ENCODE measurements around the gene KANSL1. TPM values are rescaled to one million over a fixed set of nuclear protein-coding genes. Genes with fewer than 3 reads are reported as not detected.

KANSL1 gene
- total and polyA plus RNA-seq, 2 of the 4 experiments (the other 2 are of a cell fraction): 19.1 to 49.6 TPM

- Histone ChIP-seq H4K5ac (ENCODE audit: low read depth, low read length) (no peak overlapping the region), H3K36me3 (ENCODE audit: control insufficient read depth, insufficient read depth, low read length) (peaks cover 7% of the 10 kb centered on the region), H2AFZ (replicated peaks; ENCODE audit: low read length, poor library complexity) (no peak overlapping the region), H3K9ac (ENCODE audit: low read depth, low read length) (no peak overlapping the region), H2BK120ac (ENCODE audit: low read depth, low read length) (no peak overlapping the region), H3K56ac (ENCODE audit: extremely low read depth, insufficient read depth, low read length) (no peak overlapping the region), H3K27ac (ENCODE audit: insufficient read depth, low read length) (no peak overlapping the region), H3K27me3 (ENCODE audit: control insufficient read depth, insufficient read depth, low read length) (no peaks in the 10 kb centered on the region), H3K23ac (ENCODE audit: low read depth, low read length) (no peak overlapping the region), H3K4me2 (ENCODE audit: low read depth, low read length) (peak overlapping the region; percentile 43; the same call in 1 of the 2 replicates), H2AK5ac (ENCODE audit: low read depth, low read length) (no peak overlapping the region), H3K9me3 (ENCODE audit: control insufficient read depth, insufficient read depth, low read length) (no peaks in the 10 kb centered on the region), H3K14ac (replicated peaks; ENCODE audit: low read depth, low read length) (no peak overlapping the region), H3K18ac (ENCODE audit: low read depth, low read length) (no peak overlapping the region), H4K91ac (ENCODE audit: insufficient read depth, low read depth, low read length) (no peak overlapping the region), H2BK20ac (ENCODE audit: low read depth, low read length) (no peak overlapping the region), H2BK5ac (ENCODE audit: low read depth, low read length, poor library complexity, severe bottlenecking) (peak overlapping the region; percentile 65), H3K79me1 (ENCODE audit: low read depth in 1 of 2, low read length in 2 of 2) (peaks cover 31 to 71% of the 10 kb centered on the region in 2 experiments), H2BK15ac (ENCODE audit: low read depth, low read length) (no peak overlapping the region), H4K8ac (ENCODE audit: low read depth in 2 of 2, low read length in 2 of 2) (no peak overlapping the region), H3K9me1 (ENCODE audit: insufficient read depth, low read length) (peaks cover 7% of the 10 kb centered on the region; the same call in 1 of the 2 replicates), H2AK9ac (replicated peaks; ENCODE audit: low read depth, low read length, poor library complexity) (no peak overlapping the region), H3K4ac (ENCODE audit: low read depth, low read length) (no peak overlapping the region), H3K4me3 (ENCODE audit: insufficient read depth, low read depth, low read length) (no peak overlapping the region), H4K20me1 (ENCODE audit: insufficient read depth, low read length) (peaks cover 49% of the 10 kb centered on the region; the same call in 1 of the 2 replicates), H3K4me1 (ENCODE audit: control insufficient read depth, insufficient read depth, low read length) (peaks cover 4% of the 10 kb centered on the region; the same call in 1 of the 2 replicates)
- peak; percentile 98 for ATAC-seq (ENCODE audit: low read depth)
- in situ Hi-C loops (cut with MboI; ENCODE audit: low sequenced_read_pairs): no loop called here
- ChIA-PET POLR2A (ENCODE audit: unreplicated experiment) (no interaction called here), CTCF (interaction anchor here (0.6 to 1.3 kb wide), 2 partner anchors 11 to 120 kb away, joined by 3 to 4 read pairs; partner anchors contain the start of gene KANSL1)
- peak; percentile 80 for DNase-seq
- no TSS peak for BruUV-seq (replicated peaks)
- WGBS, 2 experiments (ENCODE audit: extremely low coverage in 2 of 2, insufficient read length in 1 of 2): no CpG with 5 or more reads among the region's 1 CpG
- TF ChIP-seq, protein P1, sequence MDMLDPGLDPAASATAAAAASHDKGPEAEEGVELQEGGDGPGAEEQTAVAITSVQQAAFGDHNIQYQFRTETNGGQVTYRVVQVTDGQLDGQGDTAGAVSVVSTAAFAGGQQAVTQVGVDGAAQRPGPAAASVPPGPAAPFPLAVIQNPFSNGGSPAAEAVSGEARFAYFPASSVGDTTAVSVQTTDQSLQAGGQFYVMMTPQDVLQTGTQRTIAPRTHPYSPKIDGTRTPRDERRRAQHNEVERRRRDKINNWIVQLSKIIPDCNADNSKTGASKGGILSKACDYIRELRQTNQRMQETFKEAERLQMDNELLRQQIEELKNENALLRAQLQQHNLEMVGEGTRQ (IDR thresholded peaks at IDR 0.05; ENCODE audit: low read depth, low read length): no peak
- TF ChIP-seq ELK1 (IDR thresholded peaks at IDR 0.05; ENCODE audit: borderline replicate concordance, low read depth, low read length): no peak
- no peak for TF ChIP-seq POLR2A (IDR thresholded peaks at IDR 0.05; ENCODE audit: low read depth, low read length)
- TF ChIP-seq RAD21 (IDR thresholded peaks at IDR 0.05; ENCODE audit: low read length): no peak
- TF ChIP-seq BHLHE40 (IDR thresholded peaks at IDR 0.05; ENCODE audit: low read depth, low read length): no peak
- TF ChIP-seq RFX5 (IDR thresholded peaks at IDR 0.05; ENCODE audit: low read depth, low read length): no peak
- no peak for TF ChIP-seq MAZ (IDR thresholded peaks at IDR 0.05; ENCODE audit: borderline replicate concordance, low read depth, low read length)
- TF ChIP-seq FOS (IDR thresholded peaks at IDR 0.05; ENCODE audit: low read depth, low read length): no peak
- TF ChIP-seq SMC3 (IDR thresholded peaks at IDR 0.05; ENCODE audit: low read depth, low read length): no peak
- no peak for TF ChIP-seq MXI1 (IDR thresholded peaks at IDR 0.05; ENCODE audit: borderline replicate concordance, low read depth, low read length)
- no peak for TF ChIP-seq MAFK (IDR thresholded peaks at IDR 0.05; ENCODE audit: low read depth, low read length)
- TF ChIP-seq CTCF (conservative IDR thresholded peaks at IDR 0.05; ENCODE audit: low read depth, low read length): no peak
- intact Hi-C loops (cut with micrococcal nuclease): no loop called here
- dilution Hi-C loops (cut with HindIII; ENCODE audit: low sequenced_read_pairs, unreplicated experiment): no loop called here
Measured at GRCh38 chr17:46072998-46073397, 120.2 kb downstream of the KANSL1 start.

Measured in IMR-90 (cell line).